ENCODE results near the gene P2RX3.
A peak's percentile ranks its signal among the peaks of the same experiment; 100 is the strongest.

The P2RX3 gene

DNA sequence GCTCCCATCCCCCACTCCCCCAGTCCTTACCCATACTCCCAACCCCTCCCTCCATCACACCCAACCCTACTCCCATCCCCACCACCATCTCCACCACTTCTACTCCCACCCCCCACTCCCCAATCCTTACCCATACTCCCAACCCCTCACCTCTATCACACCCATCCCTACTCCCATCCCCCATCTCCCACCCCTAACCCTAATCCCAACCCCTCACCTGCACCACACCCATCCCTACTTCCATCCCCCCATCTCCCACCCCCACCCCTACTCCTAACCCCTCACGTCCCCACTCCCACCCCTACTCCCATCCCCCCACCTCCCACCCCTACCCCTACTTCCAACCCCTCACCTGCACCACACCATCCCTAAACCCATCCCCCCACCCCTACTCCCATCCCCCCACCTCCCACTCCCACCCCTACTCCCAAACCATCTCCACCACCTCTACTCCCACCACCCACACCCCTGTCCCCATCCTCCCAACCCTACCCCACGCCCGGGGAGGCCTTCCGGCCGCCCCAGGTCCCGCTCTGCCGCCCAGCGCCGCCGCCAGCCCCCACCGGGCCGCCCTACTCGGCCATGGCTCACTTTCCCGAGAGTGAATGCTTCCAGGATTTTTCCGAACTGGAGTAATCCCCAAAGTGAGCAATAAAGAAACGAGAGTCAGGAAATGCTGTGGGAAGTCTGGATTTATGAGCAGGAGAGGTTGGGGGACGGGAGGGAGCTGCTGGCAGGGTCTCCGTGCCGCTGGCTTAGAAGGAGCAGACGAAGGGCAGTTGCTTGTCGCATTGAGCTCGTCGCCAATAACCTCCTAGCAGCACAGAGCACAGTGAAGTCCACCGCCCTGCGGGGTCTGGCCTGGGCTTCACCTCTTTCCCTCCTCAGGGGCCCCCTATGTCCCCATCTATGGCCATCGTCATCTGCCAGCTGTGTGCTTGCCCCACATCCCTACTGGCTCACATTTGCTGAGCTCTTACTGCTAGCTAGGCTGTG lies 38.2 kb downstream of the P2RX3 start:
- Histone ChIP-seq H3K18ac (ENCODE audit: low read length) (no peak overlapping the region), H2BK12ac (ENCODE audit: low read length) (no peak overlapping the region), H4K8ac (ENCODE audit: low read depth, low read length) (no peak overlapping the region), H3K4me1 (ENCODE audit: control insufficient read depth in 1 of 2, insufficient read depth in 2 of 2, low read length in 2 of 2) (no peaks in the 10 kb centered on the region), H3K14ac (ENCODE audit: low read length) (no peak overlapping the region), H3K27ac (ENCODE audit: low read depth, low read length) (no peak overlapping the region), H3K23ac (ENCODE audit: low read length) (no peak overlapping the region), H2BK5ac (ENCODE audit: low read depth, low read length, poor library complexity) (no peak overlapping the region), H3K79me1 (ENCODE audit: low read length) (no peaks in the 10 kb centered on the region), H3K4me3 (ENCODE audit: low read depth, low read length) (no peak overlapping the region), H2AFZ (ENCODE audit: insufficient read depth, low read length, poor library complexity) (no peak overlapping the region), H2AK5ac (ENCODE audit: low read length) (no peak overlapping the region), H3K4me2 (ENCODE audit: low read length) (no peak overlapping the region), H3K9ac (ENCODE audit: low read length) (peak overlapping the region; percentile 9), H2BK120ac (ENCODE audit: insufficient read depth, low read length, poor library complexity) (no peak overlapping the region), H3K4ac (ENCODE audit: low read depth, low read length) (no peak overlapping the region), H3K9me3 (ENCODE audit: insufficient read depth, low read depth, low read length) (no peaks in the 10 kb centered on the region), H4K12ac (ENCODE audit: low read depth, low read length) (no peak overlapping the region), H3K79me2 (ENCODE audit: control insufficient read depth, insufficient read depth, low read length, poor library complexity) (no peaks in the 10 kb centered on the region), H3K27me3 (ENCODE audit: insufficient read depth, low read length) (no peaks in the 10 kb centered on the region), H4K91ac (ENCODE audit: low read depth, low read length) (no peak overlapping the region), H3K36me3 (ENCODE audit: control insufficient read depth in 1 of 2, insufficient read depth in 2 of 2, low read length in 2 of 2) (no peaks in the 10 kb centered on the region)
- 100% methylated on average over 1 of the region's 26 CpGs for WGBS (ENCODE audit: extremely low coverage, insufficient coverage, insufficient read length)
- no peak for DNase-seq

DNA sequence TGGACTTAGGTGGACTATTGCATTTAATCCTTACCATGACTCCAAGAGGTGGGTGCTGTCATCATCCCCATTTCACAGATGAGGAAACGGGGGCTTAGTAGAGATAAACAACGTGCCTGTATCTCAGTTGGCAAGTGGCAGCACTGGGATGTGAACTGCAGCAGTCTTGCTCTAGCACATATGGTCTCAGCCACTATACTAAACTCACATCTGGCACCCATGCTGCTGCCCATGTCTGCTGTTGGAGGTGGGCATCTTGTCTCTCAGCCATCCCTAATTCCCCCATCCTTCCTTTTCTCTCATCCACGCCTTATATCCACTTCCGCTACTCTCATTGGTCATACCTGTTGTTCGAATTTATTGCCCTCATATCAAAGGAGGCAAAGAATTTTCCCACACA lies 39.0 kb downstream of the P2RX3 start:
- no peaks in the 10 kb centered on the region for H3K9me3 ChIP-seq (ENCODE audit: insufficient read depth, low read depth, low read length)
- no peak overlapping the region for H3K14ac ChIP-seq (ENCODE audit: low read length)
- no peak overlapping the region for H2AK5ac ChIP-seq (ENCODE audit: low read length)
- H3K79me2 ChIP-seq (ENCODE audit: control insufficient read depth, insufficient read depth, low read length, poor library complexity), result no peaks in the 10 kb centered on the region
- H3K4me3 ChIP-seq (ENCODE audit: low read depth, low read length), result no peak overlapping the region
- no peak overlapping the region for H4K12ac ChIP-seq (ENCODE audit: low read depth, low read length)
- no peak overlapping the region for H2AFZ ChIP-seq (ENCODE audit: insufficient read depth, low read length, poor library complexity)
- H4K8ac ChIP-seq (ENCODE audit: low read depth, low read length), result no peak overlapping the region
- H3K23ac ChIP-seq (ENCODE audit: low read length), result no peak overlapping the region
- H3K4ac ChIP-seq (ENCODE audit: low read depth, low read length), result no peak overlapping the region
- H4K91ac ChIP-seq (ENCODE audit: low read depth, low read length), result no peak overlapping the region
- no peaks in the 10 kb centered on the region for H3K79me1 ChIP-seq (ENCODE audit: low read length)
- WGBS (ENCODE audit: extremely low coverage, insufficient coverage, insufficient read length), result no CpG with 5 or more reads among the region's 5 CpGs
- DNase-seq, result no peak
- no peak overlapping the region for H2BK12ac ChIP-seq (ENCODE audit: low read length)
- H3K4me2 ChIP-seq (ENCODE audit: low read length), result no peak overlapping the region
- H3K4me1 ChIP-seq (ENCODE audit: control insufficient read depth in 1 of 2, insufficient read depth in 2 of 2, low read length in 2 of 2), result no peaks in the 10 kb centered on the region
- H3K9ac ChIP-seq (ENCODE audit: low read length), result no peak overlapping the region
- H2BK120ac ChIP-seq (ENCODE audit: insufficient read depth, low read length, poor library complexity), result no peak overlapping the region
- no peaks in the 10 kb centered on the region for H3K27me3 ChIP-seq (ENCODE audit: insufficient read depth, low read length)
- H3K18ac ChIP-seq (ENCODE audit: low read length), result no peak overlapping the region
- H3K27ac ChIP-seq (ENCODE audit: low read depth, low read length), result no peak overlapping the region
- H3K36me3 ChIP-seq (ENCODE audit: control insufficient read depth in 1 of 2, insufficient read depth in 2 of 2, low read length in 2 of 2), result no peaks in the 10 kb centered on the region
- no peak overlapping the region for H2BK5ac ChIP-seq (ENCODE audit: low read depth, low read length, poor library complexity)

DNA sequence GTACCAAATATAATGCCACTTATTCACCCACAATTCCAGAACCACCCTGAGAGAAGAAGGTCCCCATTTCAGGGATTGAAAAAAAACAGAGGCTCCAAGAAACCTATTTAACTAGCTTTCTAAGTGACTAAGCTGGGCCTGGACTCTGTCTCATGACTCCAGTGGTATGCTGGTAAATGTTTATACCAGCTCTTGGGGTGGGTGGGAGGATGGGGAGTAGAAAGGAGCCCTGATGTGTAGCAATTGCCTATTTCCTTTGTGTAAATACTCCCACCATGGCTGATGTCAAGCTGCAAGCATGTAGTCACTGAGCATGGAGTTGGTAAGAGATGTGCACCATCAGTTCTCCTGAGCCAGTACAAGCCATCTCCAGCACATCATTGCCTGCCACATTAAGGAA lies 40.0 kb downstream of the P2RX3 start:
- Histone ChIP-seq H2BK120ac (ENCODE audit: insufficient read depth, low read length, poor library complexity) (no peak overlapping the region), H3K27ac (ENCODE audit: low read depth, low read length) (no peak overlapping the region), H3K9me3 (ENCODE audit: insufficient read depth, low read depth, low read length) (peaks cover 2% of the 10 kb centered on the region), H3K27me3 (ENCODE audit: insufficient read depth, low read length) (no peaks in the 10 kb centered on the region), H4K12ac (ENCODE audit: low read depth, low read length) (no peak overlapping the region), H3K4me1 (ENCODE audit: control insufficient read depth in 1 of 2, insufficient read depth in 2 of 2, low read length in 2 of 2) (no peaks in the 10 kb centered on the region), H3K79me1 (ENCODE audit: low read length) (no peaks in the 10 kb centered on the region), H2BK5ac (ENCODE audit: low read depth, low read length, poor library complexity) (no peak overlapping the region), H3K14ac (ENCODE audit: low read length) (no peak overlapping the region), H3K79me2 (ENCODE audit: control insufficient read depth, insufficient read depth, low read length, poor library complexity) (no peaks in the 10 kb centered on the region), H2BK12ac (ENCODE audit: low read length) (no peak overlapping the region), H3K4me3 (ENCODE audit: low read depth, low read length) (no peak overlapping the region), H4K8ac (ENCODE audit: low read depth, low read length) (no peak overlapping the region), H3K4me2 (ENCODE audit: low read length) (no peak overlapping the region), H3K9ac (ENCODE audit: low read length) (no peak overlapping the region), H3K18ac (ENCODE audit: low read length) (no peak overlapping the region), H3K23ac (ENCODE audit: low read length) (no peak overlapping the region), H3K4ac (ENCODE audit: low read depth, low read length) (no peak overlapping the region), H2AFZ (ENCODE audit: insufficient read depth, low read length, poor library complexity) (no peak overlapping the region), H2AK5ac (ENCODE audit: low read length) (no peak overlapping the region), H4K91ac (ENCODE audit: low read depth, low read length) (no peak overlapping the region), H3K36me3 (ENCODE audit: control insufficient read depth in 1 of 2, insufficient read depth in 2 of 2, low read length in 2 of 2) (no peaks in the 10 kb centered on the region)
- DNase-seq, result no peak

DNA sequence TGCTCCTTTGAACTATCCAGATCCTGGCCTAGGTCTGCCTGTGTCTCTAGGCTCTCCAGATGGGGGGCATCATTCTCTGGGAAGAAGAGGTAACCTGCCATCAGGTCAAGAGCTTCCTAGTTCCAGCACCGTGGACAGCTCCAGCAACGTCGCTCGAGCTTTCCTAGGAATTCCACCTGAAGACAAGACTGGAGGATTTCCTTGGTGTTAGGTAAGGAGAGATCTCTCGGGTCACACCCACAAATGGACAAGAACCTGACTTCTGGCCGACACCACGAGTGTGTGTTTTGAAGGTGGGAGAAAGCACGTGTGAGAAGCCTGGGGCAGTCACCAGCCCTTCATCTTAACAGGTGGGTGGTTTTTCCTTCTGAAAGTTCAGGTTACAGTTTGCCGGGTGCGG lies 41.6 kb downstream of the P2RX3 start:
- WGBS (ENCODE audit: extremely low coverage, insufficient coverage, insufficient read length), result no CpG with 5 or more reads among the region's 10 CpGs
- Histone ChIP-seq H3K23ac (ENCODE audit: low read length) (no peak overlapping the region), H3K14ac (ENCODE audit: low read length) (no peak overlapping the region)

More for the DNA sequence above, 41.6 kb downstream of the P2RX3 start:
- Histone ChIP-seq H3K79me1 (ENCODE audit: low read length) (no peaks in the 10 kb centered on the region), H2AFZ (ENCODE audit: insufficient read depth, low read length, poor library complexity) (no peak overlapping the region), H3K4ac (ENCODE audit: low read depth, low read length) (no peak overlapping the region), H3K36me3 (ENCODE audit: control insufficient read depth in 1 of 2, insufficient read depth in 2 of 2, low read length in 2 of 2) (no peaks in the 10 kb centered on the region), H4K91ac (ENCODE audit: low read depth, low read length) (no peak overlapping the region), H4K8ac (ENCODE audit: low read depth, low read length) (no peak overlapping the region), H3K79me2 (ENCODE audit: control insufficient read depth, insufficient read depth, low read length, poor library complexity) (no peaks in the 10 kb centered on the region), H3K9ac (ENCODE audit: low read length) (no peak overlapping the region), H3K4me2 (ENCODE audit: low read length) (no peak overlapping the region), H2AK5ac (ENCODE audit: low read length) (no peak overlapping the region), H3K27ac (ENCODE audit: low read depth, low read length) (no peak overlapping the region), H3K9me3 (ENCODE audit: insufficient read depth, low read depth, low read length) (peaks cover 2% of the 10 kb centered on the region), H3K4me3 (ENCODE audit: low read depth, low read length) (no peak overlapping the region), H2BK120ac (ENCODE audit: insufficient read depth, low read length, poor library complexity) (no peak overlapping the region), H3K27me3 (ENCODE audit: insufficient read depth, low read length) (no peaks in the 10 kb centered on the region), H2BK12ac (ENCODE audit: low read length) (no peak overlapping the region), H3K18ac (ENCODE audit: low read length) (no peak overlapping the region), H3K4me1 (ENCODE audit: control insufficient read depth in 1 of 2, insufficient read depth in 2 of 2, low read length in 2 of 2) (no peaks in the 10 kb centered on the region), H4K12ac (ENCODE audit: low read depth, low read length) (no peak overlapping the region), H2BK5ac (ENCODE audit: low read depth, low read length, poor library complexity) (no peak overlapping the region)
- peak; percentile 15 to 69 for DNase-seq
